ENCODE measurements around the gene PPEF1.

GRCh38 chrX:18676470-18676869 is 31.0 kb upstream of the PPEF1 start:
- TF ChIP-seq CREB1 (IDR thresholded peaks at IDR 0.05; ENCODE audit: low read depth) (no peak), FOXM1 (IDR thresholded peaks at IDR 0.05; ENCODE audit: borderline replicate concordance, low read depth) (no peak), REST (IDR thresholded peaks at IDR 0.05; ENCODE audit: low read depth) (no peak), EP300 (IDR thresholded peaks at IDR 0.05; ENCODE audit: borderline replicate concordance) (no peak), EGR1 (IDR thresholded peaks at IDR 0.05) (no peak), ZBTB7A (IDR thresholded peaks at IDR 0.05; ENCODE audit: low read depth) (no peak), TEAD4 (IDR thresholded peaks at IDR 0.05) (no peak), TCF12 (IDR thresholded peaks at IDR 0.05; ENCODE audit: low read depth) (no peak), USF1 (IDR thresholded peaks at IDR 0.05) (no peak)

Data from Ishikawa (cell line).